Hepatocyte (in vitro differentiated cells): ENCODE measurements around the gene LRP1B. TPM values are rescaled to one million over a fixed set of nuclear protein-coding genes. Genes with fewer than 3 reads are reported as not detected.

Source experiments
- DNase-seq: peaks from one replicate; pipeline ENCODE4 v3.0.0-alpha.2; 2016; ENCODE audit warnings: low spot score
- H2AFZ ChIP-seq: fragments of 200-600 bp; sonication (generic); 2 replicates; pipeline ENCODE4 v1.6.0; 2016; ENCODE audit warnings: antibody characterized with exemption, mild to moderate bottlenecking
- H3K27ac ChIP-seq: fragments of 200-600 bp; sonication (generic); 2 replicates; pipeline ENCODE4 v1.5.1; 2016; ENCODE audit warnings: mild to moderate bottlenecking
- H3K27me3 ChIP-seq: fragments of 200-600 bp; sonication (generic); 2 replicates; pipeline ENCODE4 v1.6.1; 2016
- H3K36me3 ChIP-seq: fragments of 200-600 bp; sonication (generic); replicated peaks from 2 replicates; pipeline ENCODE4 v1.5.1; 2016; ENCODE audit warnings: low read depth; ENCODE audit not compliant: insufficient read depth
- H3K4me1 ChIP-seq: fragments of 200-600 bp; sonication (generic); 2 replicates; pipeline ENCODE4 v1.5.1; 2016; ENCODE audit warnings: mild to moderate bottlenecking, moderate library complexity; ENCODE audit not compliant: insufficient read depth
- H3K4me2 ChIP-seq: fragments of 200-600 bp; sonication (generic); 2 replicates; pipeline ENCODE4 v1.6.0; 2016
- H3K4me3 ChIP-seq: fragments of 200-600 bp; sonication (generic); 2 replicates; pipeline ENCODE4 v1.5.1; 2016; ENCODE audit warnings: mild to moderate bottlenecking
- H3K79me2 ChIP-seq: fragments of 200-600 bp; sonication (generic); 2 replicates; pipeline ENCODE4 v1.6.0; 2017; ENCODE audit warnings: mild to moderate bottlenecking
- H3K9me2 ChIP-seq: fragments of 200-600 bp; sonication (generic); replicated peaks from 2 replicates; pipeline ENCODE4 v1.6.0; 2017; ENCODE audit warnings: mild to moderate bottlenecking; ENCODE audit not compliant: insufficient read depth
- H3K9me3 ChIP-seq: fragments of 200-600 bp; sonication (generic); 2 replicates; pipeline ENCODE4 v1.5.1; 2016; ENCODE audit warnings: low read depth, mild to moderate bottlenecking
- H4K20me1 ChIP-seq: fragments of 200-600 bp; sonication (generic); 2 replicates; pipeline ENCODE4 v1.6.0; 2016; ENCODE audit warnings: mild to moderate bottlenecking; ENCODE audit not compliant: insufficient read depth, poor library complexity, severe bottlenecking
- CTCF ChIP-seq: fragments of 200-600 bp; sonication (generic); IDR thresholded peaks from 2 replicates; pipeline ENCODE4 v1.5.1; 2016; ENCODE audit warnings: antibody characterized with exemption, mild to moderate bottlenecking; ENCODE audit not compliant: poor library complexity
- EZH2 ChIP-seq: fragments of 200-600 bp; sonication (generic); IDR thresholded peaks from 2 replicates; pipeline ENCODE4 v1.6.1; 2016; ENCODE audit warnings: antibody characterized with exemption, mild to moderate bottlenecking, borderline replicate concordance
- EZH2phosphoT487 ChIP-seq: fragments of 200-600 bp; sonication (generic); IDR thresholded peaks from one replicate; pipeline ENCODE4 v1.6.1; 2018; ENCODE audit warnings: antibody characterized with exemption, mild to moderate bottlenecking, low read depth, moderate library complexity; ENCODE audit not compliant: unreplicated experiment, severe bottlenecking
- WGBS: methylation state at CpG from one replicate; pipeline ENCODE4 v1.1.6; 2016; ENCODE audit warnings: low lambda C conversion rate; ENCODE audit errors: missing lambda C conversion rate; 5-methylcytosine and 5-hydroxymethylcytosine counted together
- polyA plus RNA-seq: library from polyadenylated mRNA; unstranded; fragments of >200 nt; fragmentation: Nextera tagmentation; extraction: Ambion mirVana; gene quantifications from 2 replicates; pipeline ENCODE4 v1.2.1, GENCODE V29; 2016
- total RNA-seq: library from RNA; depleted of rRNA; stranded (reverse); fragments of >200 nt; gene quantifications from 2 replicates; pipeline ENCODE4 v1.2.3, GENCODE V29; 2014

The LRP1B gene
- total and polyA plus RNA-seq, 2 experiments from 2014 or later = 0.65 to 2.0 TPM

GRCh38 chr2:140600116-140600515, 1530.7 kb downstream of the LRP1B start:
- TF ChIP-seq CTCF (no peak), EZH2 (no peak), EZH2phosphoT487 (no peak)
- Histone ChIP-seq H4K20me1 (no peaks in the 10 kb centered on the region), H3K79me2 (no peaks in the 10 kb centered on the region), H3K27ac (no peak overlapping the region), H3K4me2 (no peak overlapping the region), H3K4me1 (no peaks in the 10 kb centered on the region), H3K9me3 (no peaks in the 10 kb centered on the region), H3K9me2 (no peaks in the 10 kb centered on the region), H3K4me3 (no peak overlapping the region), H3K27me3 (no peaks in the 10 kb centered on the region), H3K36me3 (no peaks in the 10 kb centered on the region), H2AFZ (no peak overlapping the region)
- 75% methylated on average over 1 of the region's 1 CpG for WGBS
- DNase-seq = no peak

- WGBS = 82% methylated on average over 1 of the region's 1 CpG
- Histone ChIP-seq H3K27ac (no peak overlapping the region), H3K9me3 (no peaks in the 10 kb centered on the region), H3K36me3 (no peaks in the 10 kb centered on the region), H4K20me1 (no peaks in the 10 kb centered on the region), H3K4me2 (no peak overlapping the region), H3K4me3 (no peak overlapping the region), H3K79me2 (no peaks in the 10 kb centered on the region), H2AFZ (no peak overlapping the region), H3K27me3 (no peaks in the 10 kb centered on the region), H3K4me1 (no peaks in the 10 kb centered on the region), H3K9me2 (no peaks in the 10 kb centered on the region)
- no peak for DNase-seq
- TF ChIP-seq EZH2 = no peak
- TF ChIP-seq CTCF = no peak
- TF ChIP-seq EZH2phosphoT487 = no peak
Observed at GRCh38 chr2:140597836-140598235, 1533.0 kb downstream of the LRP1B start.

GRCh38 chr2:140597205-140597604, 1533.6 kb downstream of the LRP1B start:
- no peak for TF ChIP-seq EZH2phosphoT487
- TF ChIP-seq EZH2 = no peak
- TF ChIP-seq CTCF = no peak
- Histone ChIP-seq H3K9me2 (no peaks in the 10 kb centered on the region), H3K27me3 (no peaks in the 10 kb centered on the region), H3K9me3 (no peaks in the 10 kb centered on the region), H3K4me2 (no peak overlapping the region), H4K20me1 (no peaks in the 10 kb centered on the region), H3K4me3 (no peak overlapping the region), H3K4me1 (no peaks in the 10 kb centered on the region), H3K27ac (no peak overlapping the region), H3K79me2 (no peaks in the 10 kb centered on the region), H3K36me3 (no peaks in the 10 kb centered on the region), H2AFZ (no peak overlapping the region)
- 79% methylated on average over 1 of the region's 1 CpG for WGBS
- DNase-seq = no peak

GRCh38 chr2:140596447-140596846, 1534.4 kb downstream of the LRP1B start:
- Histone ChIP-seq H3K79me2 (no peaks in the 10 kb centered on the region), H4K20me1 (no peaks in the 10 kb centered on the region), H3K27ac (no peak overlapping the region), H3K9me2 (no peaks in the 10 kb centered on the region), H3K4me2 (no peak overlapping the region), H3K4me3 (no peak overlapping the region), H3K36me3 (no peaks in the 10 kb centered on the region), H3K4me1 (no peaks in the 10 kb centered on the region), H3K27me3 (no peaks in the 10 kb centered on the region), H3K9me3 (no peaks in the 10 kb centered on the region), H2AFZ (no peak overlapping the region)
- WGBS = 91% methylated on average over 4 of the region's 4 CpGs
- TF ChIP-seq EZH2phosphoT487 (no peak), CTCF (no peak), EZH2 (no peak)
- no peak for DNase-seq
